ENCODE measurements around the gene KRTAP10-3. TPM values are rescaled to one million over a fixed set of nuclear protein-coding genes. Genes with fewer than 3 reads are reported as not detected.

KRTAP10-3 gene
- total and polyA plus RNA-seq, 2 of the 13 experiments (the other 11 are each of a cell fraction or from before 2014, with no cell fraction given) = not detected

- TF ChIP-seq ZNF407 (CRISPR knock-in tag; IDR thresholded peaks at IDR 0.05; ENCODE audit: not compliant biosample characterization) (no peak), PAX8 (CRISPR knock-in tag; IDR thresholded peaks at IDR 0.05; ENCODE audit: borderline replicate concordance) (no peak), PRPF4 (IDR thresholded peaks at IDR 0.05; ENCODE audit: low read depth, low read length, poor library complexity, severe bottlenecking) (no peak), SRF (IDR thresholded peaks at IDR 0.05; ENCODE audit: low read depth, low read length) (no peak), HNRNPK (IDR thresholded peaks at IDR 0.05; ENCODE audit: low read depth, low read length, poor library complexity, severe bottlenecking) (peak; percentile 36), HNRNPL (IDR thresholded peaks at IDR 0.05; ENCODE audit: low read depth, low read length) (peak; percentile 94), NCOA1 (CRISPR knock-in tag; IDR thresholded peaks at IDR 0.05) (no peak), ZNF296 (CRISPR knock-in tag; conservative IDR thresholded peaks at IDR 0.05) (no peak), JUND (CRISPR knock-in tag; IDR thresholded peaks at IDR 0.05) (no peak), ZNF501 (CRISPR knock-in tag; IDR thresholded peaks at IDR 0.05) (no peak), ZNF644 (CRISPR knock-in tag; IDR thresholded peaks at IDR 0.05; ENCODE audit: low read depth) (no peak), ZEB1 (IDR thresholded peaks at IDR 0.05; ENCODE audit: insufficient replicate concordance, low read depth) (no peak), CREB3 (CRISPR knock-in tag; IDR thresholded peaks at IDR 0.05) (no peak), GMEB2 (CRISPR knock-in tag; IDR thresholded peaks at IDR 0.05; ENCODE audit: low read depth) (no peak), KDM1A (CRISPR knock-in tag; IDR thresholded peaks at IDR 0.05) (no peak), ZNF263 (CRISPR knock-in tag; IDR thresholded peaks at IDR 0.05) (no peak), POGK (CRISPR knock-in tag; conservative IDR thresholded peaks at IDR 0.05) (no peak)
Measured at GRCh38 chr21:44509539-44509938, 49.1 kb downstream of the KRTAP10-3 start (continued).
